Stimulated activated CD8-positive, alpha-beta memory T cell treated with anti-CD3 and anti-CD28 coated beads, Interleukin-4, amount 100 ng/mL, for 24 hours (primary cell): Measurements from ENCODE around the gene SOCS7.

ENCODE experiments used
- DNase-seq: peaks from one replicate; pipeline ENCODE4 v3.0.0-alpha.2; 2020; ENCODE audit warnings: low read depth

SOCS7 gene

GRCh38 chr17:38442548-38442947 is 90.9 kb downstream of the SOCS7 start:
- DNase-seq: no peak

DNA sequence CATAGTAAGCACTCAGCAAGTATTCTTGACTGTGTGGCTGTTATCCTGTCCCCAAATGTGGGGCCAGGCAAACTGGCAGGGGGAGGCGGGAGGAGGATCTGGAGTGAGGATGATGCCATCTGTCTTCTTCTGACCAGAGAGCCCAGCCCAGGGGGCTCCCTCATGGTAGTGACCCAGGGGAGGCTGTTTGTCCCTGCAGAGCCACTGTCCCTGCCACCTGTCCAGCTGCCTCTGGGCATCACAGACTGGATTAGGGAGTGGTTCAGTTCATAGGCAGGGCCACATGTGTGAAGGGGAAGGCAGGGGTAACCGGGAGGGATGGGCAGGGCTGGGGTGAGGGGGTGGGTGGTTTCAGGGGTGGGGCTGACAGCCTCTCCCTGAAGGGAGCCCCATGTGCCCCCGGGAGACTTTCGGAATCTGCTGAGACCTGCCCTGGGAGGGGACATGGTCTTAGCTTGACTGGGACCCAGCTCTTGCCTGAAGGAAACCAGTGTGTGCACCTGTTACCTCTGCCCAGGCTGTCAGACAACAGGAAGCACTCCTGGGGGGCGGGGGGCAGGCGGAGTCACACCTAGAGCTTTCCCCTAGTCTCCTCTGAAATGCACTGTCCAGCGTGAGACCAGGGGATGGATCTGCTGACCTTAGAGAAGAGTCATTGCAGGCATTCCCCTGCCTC is 91.8 kb downstream of the SOCS7 start:
- no peak for DNase-seq

- DNase-seq: peak; percentile 53
Measured at GRCh38 chr17:38444151-38444550, 92.5 kb downstream of the SOCS7 start.

DNA sequence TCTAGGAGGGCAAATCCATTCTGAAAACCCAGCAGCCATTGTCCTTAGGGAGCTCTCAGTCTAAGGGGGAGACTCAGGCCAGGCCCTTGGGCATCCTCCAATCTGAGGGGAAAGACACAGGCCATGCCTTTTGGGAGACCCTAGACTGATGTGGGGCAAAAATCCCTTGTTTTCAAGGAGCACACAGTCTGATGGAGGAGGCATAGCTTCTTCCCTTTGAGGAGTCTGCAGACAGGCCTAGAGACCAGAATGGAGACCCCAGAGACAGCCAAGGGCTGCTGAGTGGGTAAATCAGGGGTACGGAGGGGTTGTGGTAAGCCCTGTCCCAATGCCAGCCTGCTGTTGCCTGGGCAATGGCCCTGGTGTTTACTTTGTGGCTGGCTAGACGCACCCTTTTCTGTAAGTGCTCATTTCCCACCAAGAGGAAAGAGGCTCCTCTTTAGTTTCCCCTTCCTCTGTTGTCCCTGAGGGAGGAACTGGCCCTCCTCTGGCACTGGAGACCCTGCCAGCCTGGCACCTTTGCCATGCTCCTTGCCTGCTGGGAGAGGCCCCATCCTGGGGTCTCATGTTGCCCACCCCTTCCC is 96.0 kb downstream of the SOCS7 start:
- no peak for DNase-seq

GRCh38 chr17:38448208-38448771 is 96.6 kb downstream of the SOCS7 start:
- DNase-seq: no peak

- no peak for DNase-seq
Measured at GRCh38 chr17:38449364-38449763, 97.7 kb downstream of the SOCS7 start.

DNA sequence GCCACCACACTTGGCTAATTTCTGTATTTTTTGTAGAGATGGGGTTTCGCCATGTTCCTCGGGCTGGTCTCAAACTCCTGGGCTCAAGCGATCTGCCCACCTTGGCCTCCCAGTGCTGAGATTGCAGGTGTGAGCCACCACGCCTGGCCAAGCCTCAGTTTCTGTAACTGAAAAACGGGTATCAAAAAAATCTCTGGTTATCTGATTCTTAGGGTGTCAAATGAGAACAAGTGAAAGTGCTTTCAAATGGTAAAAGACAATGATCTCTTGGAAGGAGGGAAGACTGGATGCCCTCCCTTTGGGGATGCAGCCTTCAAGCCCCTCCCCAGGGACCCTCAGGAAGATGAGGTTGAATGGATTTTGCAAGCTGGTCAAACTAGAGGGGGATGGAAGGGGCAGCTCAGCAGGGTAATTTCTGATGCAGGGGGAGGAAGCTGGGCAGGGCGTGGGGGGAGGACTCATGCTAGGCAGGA is 98.9 kb downstream of the SOCS7 start:
- no peak for DNase-seq

DNA sequence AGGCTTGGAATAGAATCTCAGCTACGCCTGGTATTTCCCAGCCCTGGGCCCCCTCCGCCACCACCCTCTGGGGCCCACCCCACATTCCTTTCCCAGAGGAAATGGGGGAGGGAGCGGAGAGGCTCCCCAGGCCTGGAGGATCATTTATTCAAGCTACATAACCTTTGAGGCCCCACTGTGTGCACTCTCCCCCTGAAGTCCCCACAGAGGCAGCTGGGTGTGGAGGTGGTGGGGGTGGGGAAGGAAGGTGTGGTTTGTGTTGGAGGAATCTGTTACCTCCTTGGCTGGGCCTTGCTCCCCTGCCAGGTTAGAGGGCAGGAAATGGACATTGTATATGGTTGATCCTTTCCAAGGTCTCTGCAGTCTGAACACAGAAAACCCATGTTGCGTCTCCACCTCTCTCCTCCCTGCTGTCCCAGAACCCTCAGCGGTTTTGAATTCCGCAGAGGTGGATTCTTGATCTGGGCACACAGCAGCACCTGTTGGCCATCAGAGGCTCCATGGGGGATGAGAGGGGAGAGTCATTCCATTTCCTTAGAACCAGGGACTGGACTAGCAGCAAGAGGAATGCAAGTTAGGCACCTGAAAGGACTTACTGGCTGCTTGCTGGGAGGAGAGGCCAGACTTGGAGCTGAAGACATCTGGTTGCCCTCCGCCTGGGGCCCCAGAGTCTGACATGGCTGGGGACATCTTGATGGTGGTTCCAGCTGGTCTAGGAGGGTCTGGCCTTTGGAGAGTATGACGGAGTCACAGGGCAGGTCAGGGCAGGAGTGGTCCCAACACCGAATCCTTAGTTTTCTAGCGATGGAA is 99.6 kb downstream of the SOCS7 start:
- no peak for DNase-seq

DNA sequence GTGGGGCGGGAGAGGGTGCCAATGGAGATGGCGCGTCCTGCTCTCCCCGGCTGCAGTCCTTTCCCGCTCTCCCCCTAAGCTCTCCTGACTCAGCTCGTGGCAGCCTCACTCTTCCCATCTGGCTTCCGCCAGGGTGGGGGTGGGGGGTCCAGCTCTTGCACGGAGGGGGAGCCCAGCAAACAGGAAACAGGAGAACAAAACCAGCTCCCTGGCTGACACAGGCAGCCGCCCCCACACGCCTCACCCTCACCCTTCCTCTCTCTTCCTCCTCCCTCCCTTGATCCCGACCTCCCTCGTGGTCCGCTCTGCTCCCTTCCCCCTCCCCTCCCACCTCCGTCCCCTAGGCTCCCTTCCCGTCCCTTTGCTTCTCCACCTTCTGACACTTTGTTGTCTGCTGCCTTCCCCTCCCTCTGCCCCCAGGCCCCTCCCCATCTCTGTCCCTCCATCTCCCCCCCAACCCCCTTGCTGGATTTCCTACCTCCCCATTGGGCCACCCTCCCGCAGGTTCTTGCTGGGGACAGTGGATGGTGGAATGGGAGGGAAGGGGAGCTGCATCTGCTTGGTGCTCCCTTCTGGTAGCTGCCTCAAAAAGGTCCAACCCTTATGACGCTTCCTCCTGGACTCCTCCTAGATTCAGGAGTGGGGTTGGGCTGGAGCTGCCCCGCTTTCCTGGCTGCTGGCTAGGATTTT is 100.3 kb downstream of the SOCS7 start:
- DNase-seq: no peak

- no peak for DNase-seq
Measured at GRCh38 chr17:38452719-38453118, 101.1 kb downstream of the SOCS7 start.

GRCh38 chr17:38453951-38454421 is 102.3 kb downstream of the SOCS7 start:
- DNase-seq: no peak

- DNase-seq: no peak
Measured at GRCh38 chr17:38454532-38454931, 102.9 kb downstream of the SOCS7 start.
